Omental fat pad (tissue), 4 donors: ENCODE results near the gene SERP2. TPM values are rescaled to one million over a fixed set of nuclear protein-coding genes. Genes with fewer than 3 reads are reported as not detected.

Experiments
- ATAC-seq: fragments of 150-250 bp; one replicate; pipeline ENCODE4 v1.9.1; 2016; ENCODE audit warnings: mild to moderate bottlenecking, moderate library complexity; ENCODE audit not compliant: low FRiP score
- DNase-seq: peaks from one replicate; pipeline ENCODE4 v3.0.0-alpha.2; 2019; ENCODE audit warnings: low spot score
- CTCF ChIP-seq, 3 donors: fragments of 450-650 bp; IDR thresholded peaks; one replicate each; pipeline ENCODE4 v1.5.1; 2016 to 2017; ENCODE audit warnings: antibody characterized with exemption in 3 of 3, mild to moderate bottlenecking in 3 of 3, moderate library complexity in 2 of 3
- total RNA-seq, 4 donors: library from RNA; depleted of rRNA; stranded (reverse); fragments of >200 nt; gene quantifications; one replicate each; pipeline ENCODE4 v1.1.0, GENCODE V29; 2016

Gene SERP2
- total RNA-seq, 4 donors from 2014 or later, result 2.0 to 4.9 (median 3.9) TPM

- no peak for DNase-seq
- ATAC-seq, result peak; percentile 58
- no peak for TF ChIP-seq CTCF (IDR thresholded peaks at IDR 0.05)
Measured at GRCh38 chr13:44385847-44386246, 12.2 kb downstream of the SERP2 start.

DNA sequence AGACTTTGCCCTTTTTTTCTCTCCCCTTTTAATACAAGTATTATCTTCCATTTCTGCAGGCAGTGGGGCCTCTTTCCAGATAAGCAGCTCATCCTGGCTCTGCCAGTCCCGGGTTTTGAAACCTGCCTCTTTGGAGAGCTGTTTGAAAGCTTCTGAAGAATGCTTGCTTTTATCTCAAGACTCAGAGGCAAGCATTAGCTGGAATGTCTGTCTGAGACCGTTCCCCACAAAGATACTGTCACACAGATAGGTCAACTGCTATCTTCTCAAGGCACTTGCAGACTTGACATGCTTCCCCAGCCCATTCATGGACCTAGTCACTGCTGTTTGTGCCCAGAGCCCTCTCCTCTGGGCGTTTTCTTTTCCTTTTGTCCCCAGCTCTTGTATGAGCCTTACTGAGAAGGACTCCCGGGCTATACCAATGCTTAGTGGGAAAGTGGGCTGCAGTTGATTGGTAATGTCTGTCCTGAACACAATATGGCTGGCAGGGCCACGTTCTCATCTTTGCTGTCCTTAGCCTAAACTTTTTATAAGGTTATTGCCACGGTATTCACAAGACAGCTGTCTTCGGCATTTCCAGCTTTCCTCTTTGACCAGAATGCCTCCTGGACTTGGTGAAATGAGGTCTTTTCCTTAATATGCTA, 13.4 kb downstream of the SERP2 start:
- DNase-seq, result no peak
- peak; percentile 33 for ATAC-seq
- no peak for TF ChIP-seq CTCF (IDR thresholded peaks at IDR 0.05)

DNA sequence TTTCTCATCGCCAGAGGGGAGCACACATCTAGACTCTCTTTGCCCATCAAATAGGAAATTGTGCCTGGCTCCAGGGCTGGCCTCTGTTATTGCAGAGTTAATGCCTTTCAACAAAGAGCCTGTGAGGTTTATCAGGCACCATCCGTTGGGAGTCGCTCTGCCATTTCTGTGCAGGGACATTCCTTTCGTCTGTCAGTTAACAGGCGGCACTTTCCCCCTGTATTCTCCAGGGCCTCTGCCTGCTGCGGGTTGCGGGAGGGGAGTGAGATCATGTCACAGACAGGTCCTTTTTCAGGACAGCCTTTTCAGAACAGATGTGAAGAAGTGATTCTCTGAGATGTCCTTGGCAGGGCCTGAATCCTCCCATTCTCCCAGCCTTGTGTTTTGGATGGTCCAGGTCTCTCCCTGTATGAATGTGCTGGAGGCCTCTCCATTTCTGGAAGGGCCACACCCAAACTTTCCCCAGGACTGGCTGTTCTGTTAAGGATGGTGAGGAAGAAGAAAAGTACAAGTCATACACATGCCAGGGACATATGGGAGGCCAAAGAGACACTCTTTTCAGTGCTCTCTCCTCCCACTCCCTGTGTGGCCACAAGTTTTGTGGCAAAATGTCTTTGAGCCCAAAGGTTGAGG, 14.9 kb downstream of the SERP2 start:
- ATAC-seq (no peak), DNase-seq (no peak)

GRCh38 chr13:44389060-44389666, 15.5 kb downstream of the SERP2 start:
- no peak for ATAC-seq
- no peak for DNase-seq
- no peak for TF ChIP-seq CTCF (IDR thresholded peaks at IDR 0.05)

More for the DNA sequence above, 14.9 kb downstream of the SERP2 start:
- no peak for TF ChIP-seq CTCF (IDR thresholded peaks at IDR 0.05)

DNA sequence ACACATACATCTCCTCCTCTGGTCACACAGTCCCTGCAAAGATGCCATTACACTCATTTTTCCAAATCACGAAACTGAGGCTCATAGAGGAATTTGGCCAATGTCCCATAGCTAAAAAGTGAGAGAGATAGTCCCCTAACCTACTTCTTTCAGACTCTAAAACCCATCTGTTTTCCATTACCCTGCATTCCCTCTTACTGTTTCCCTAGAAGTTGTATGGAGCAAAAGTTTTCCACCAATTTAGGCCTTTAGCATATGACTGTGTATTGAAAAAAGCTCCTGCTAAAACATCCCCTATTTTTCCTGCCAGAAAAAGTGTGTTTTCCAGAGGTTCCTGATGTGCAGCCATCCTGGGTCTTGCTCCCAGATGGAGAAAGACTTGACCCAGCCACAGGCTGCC, 16.3 kb downstream of the SERP2 start:
- no peak for TF ChIP-seq CTCF (IDR thresholded peaks at IDR 0.05)
- ATAC-seq, result no peak
- no peak for DNase-seq

DNA sequence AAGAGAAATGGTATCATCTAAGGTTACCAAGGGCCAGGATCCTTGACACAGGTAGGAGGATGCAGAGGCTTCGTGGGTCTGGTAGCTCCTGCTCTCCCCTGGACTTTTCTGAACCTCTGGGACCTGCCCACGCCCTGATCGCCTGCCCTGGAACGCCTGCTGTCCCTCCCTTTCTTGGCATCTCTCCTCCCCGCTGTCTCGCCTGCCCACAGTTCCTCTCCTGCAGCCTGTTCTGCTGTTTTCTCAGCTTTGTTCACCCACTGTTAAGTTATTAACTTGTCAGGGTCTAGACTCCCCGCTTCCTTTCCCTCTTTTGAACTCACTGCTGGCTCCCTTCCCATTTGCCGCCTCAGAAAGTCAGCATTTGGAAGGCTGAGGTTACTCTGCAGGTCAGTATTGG, 19.8 kb downstream of the SERP2 start:
- ATAC-seq (peak; percentile 57), DNase-seq (no peak)
- TF ChIP-seq CTCF (IDR thresholded peaks at IDR 0.05), result no peak

- DNase-seq, result no peak
- no peak for ATAC-seq
- TF ChIP-seq CTCF (IDR thresholded peaks at IDR 0.05), result no peak
Measured at GRCh38 chr13:44394658-44395057, 21.0 kb downstream of the SERP2 start.
